ENCODE results near the gene CLMN.

CLMN gene

GRCh38 chr14:95236221-95236620, 83.5 kb downstream of the CLMN start:
- Histone ChIP-seq H3K4me1 (ENCODE audit: insufficient read depth, low read length) (peaks cover 4% of the 10 kb centered on the region), H3K36me3 (ENCODE audit: insufficient read depth, low read length) (no peaks in the 10 kb centered on the region), H2AFZ (ENCODE audit: low read depth, low read length) (no peak overlapping the region), H3K4me3 (ENCODE audit: low read length) (no peak overlapping the region), H3K9me3 (ENCODE audit: low read length) (no peaks in the 10 kb centered on the region), H3K27me3 (ENCODE audit: insufficient read depth, low read length) (no peaks in the 10 kb centered on the region)

GRCh38 chr14:95235767-95236166, 83.9 kb downstream of the CLMN start:
- Histone ChIP-seq H2AFZ (ENCODE audit: low read depth, low read length) (no peak overlapping the region), H3K27me3 (ENCODE audit: insufficient read depth, low read length) (no peaks in the 10 kb centered on the region), H3K4me1 (ENCODE audit: insufficient read depth, low read length) (peaks cover 4% of the 10 kb centered on the region), H3K36me3 (ENCODE audit: insufficient read depth, low read length) (no peaks in the 10 kb centered on the region), H3K4me3 (ENCODE audit: low read length) (no peak overlapping the region), H3K9me3 (ENCODE audit: low read length) (no peaks in the 10 kb centered on the region)

DNA sequence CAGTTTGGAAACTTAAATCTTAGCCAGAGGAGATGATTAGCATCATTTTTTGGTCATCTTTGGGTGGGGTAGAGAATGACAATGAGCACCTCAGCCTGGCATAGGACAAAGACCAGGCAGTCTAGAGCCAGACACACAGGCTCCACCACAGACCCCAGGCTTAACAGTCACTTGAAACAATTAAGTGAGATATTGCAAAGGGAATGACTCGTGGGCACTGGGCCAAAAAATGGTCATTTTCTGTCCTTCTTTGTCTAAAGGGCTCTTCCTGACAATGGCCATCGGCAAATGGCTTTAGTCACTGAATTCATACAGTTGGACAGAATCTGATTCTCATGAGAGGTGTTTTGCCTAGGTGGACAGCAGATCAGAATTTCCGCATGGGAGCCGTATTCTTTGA, 84.4 kb downstream of the CLMN start:
- Histone ChIP-seq H3K9me3 (ENCODE audit: low read length) (no peaks in the 10 kb centered on the region), H3K4me1 (ENCODE audit: insufficient read depth, low read length) (peaks cover 4% of the 10 kb centered on the region), H3K4me3 (ENCODE audit: low read length) (no peak overlapping the region), H2AFZ (ENCODE audit: low read depth, low read length) (no peak overlapping the region), H3K36me3 (ENCODE audit: insufficient read depth, low read length) (no peaks in the 10 kb centered on the region), H3K27me3 (ENCODE audit: insufficient read depth, low read length) (no peaks in the 10 kb centered on the region)

GRCh38 chr14:95234426-95234825, 85.3 kb downstream of the CLMN start:
- no peak overlapping the region for H2AFZ ChIP-seq (ENCODE audit: low read depth, low read length)
- no peak overlapping the region for H3K4me3 ChIP-seq (ENCODE audit: low read length)
- H3K36me3 ChIP-seq (ENCODE audit: insufficient read depth, low read length), result no peaks in the 10 kb centered on the region
- H3K27me3 ChIP-seq (ENCODE audit: insufficient read depth, low read length), result no peaks in the 10 kb centered on the region
- no peaks in the 10 kb centered on the region for H3K9me3 ChIP-seq (ENCODE audit: low read length)
- peaks cover 4% of the 10 kb centered on the region for H3K4me1 ChIP-seq (ENCODE audit: insufficient read depth, low read length)

DNA sequence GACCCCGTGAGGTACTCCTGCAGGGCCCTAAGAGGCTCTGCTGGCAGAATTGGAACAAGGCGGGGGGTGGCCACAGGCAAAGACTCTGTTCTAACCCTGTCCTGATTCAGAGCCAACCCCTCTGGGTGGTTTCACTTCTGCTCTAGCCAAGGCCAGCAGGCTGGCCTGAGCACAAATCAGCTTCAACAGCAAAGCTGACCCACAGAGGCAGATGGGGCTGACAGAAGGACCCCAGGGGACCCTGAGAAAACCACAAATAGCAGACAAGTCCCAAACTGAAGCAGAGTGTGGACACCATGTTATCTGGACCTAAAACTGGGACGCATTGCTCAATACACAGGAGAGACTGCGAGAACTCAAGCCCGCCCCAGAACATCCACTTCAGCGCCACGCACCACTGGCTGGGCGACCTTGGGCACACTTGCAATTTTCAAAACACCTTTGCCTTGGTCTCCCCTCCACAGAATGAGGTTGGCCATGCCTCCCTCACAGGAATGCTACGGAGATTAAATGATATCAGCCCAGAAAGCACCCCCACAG, 85.9 kb downstream of the CLMN start:
- H2AFZ ChIP-seq (ENCODE audit: low read depth, low read length), result no peak overlapping the region
- peaks cover 4% of the 10 kb centered on the region for H3K4me1 ChIP-seq (ENCODE audit: insufficient read depth, low read length)
- no peaks in the 10 kb centered on the region for H3K9me3 ChIP-seq (ENCODE audit: low read length)
- no peak overlapping the region for H3K4me3 ChIP-seq (ENCODE audit: low read length)
- H3K27me3 ChIP-seq (ENCODE audit: insufficient read depth, low read length), result no peaks in the 10 kb centered on the region
- H3K36me3 ChIP-seq (ENCODE audit: insufficient read depth, low read length), result no peaks in the 10 kb centered on the region

- Histone ChIP-seq H3K36me3 (ENCODE audit: insufficient read depth, low read length) (no peaks in the 10 kb centered on the region), H3K4me1 (ENCODE audit: insufficient read depth, low read length) (peaks cover 4% of the 10 kb centered on the region)
Observed at GRCh38 chr14:95232894-95233584, 86.7 kb downstream of the CLMN start.

DNA sequence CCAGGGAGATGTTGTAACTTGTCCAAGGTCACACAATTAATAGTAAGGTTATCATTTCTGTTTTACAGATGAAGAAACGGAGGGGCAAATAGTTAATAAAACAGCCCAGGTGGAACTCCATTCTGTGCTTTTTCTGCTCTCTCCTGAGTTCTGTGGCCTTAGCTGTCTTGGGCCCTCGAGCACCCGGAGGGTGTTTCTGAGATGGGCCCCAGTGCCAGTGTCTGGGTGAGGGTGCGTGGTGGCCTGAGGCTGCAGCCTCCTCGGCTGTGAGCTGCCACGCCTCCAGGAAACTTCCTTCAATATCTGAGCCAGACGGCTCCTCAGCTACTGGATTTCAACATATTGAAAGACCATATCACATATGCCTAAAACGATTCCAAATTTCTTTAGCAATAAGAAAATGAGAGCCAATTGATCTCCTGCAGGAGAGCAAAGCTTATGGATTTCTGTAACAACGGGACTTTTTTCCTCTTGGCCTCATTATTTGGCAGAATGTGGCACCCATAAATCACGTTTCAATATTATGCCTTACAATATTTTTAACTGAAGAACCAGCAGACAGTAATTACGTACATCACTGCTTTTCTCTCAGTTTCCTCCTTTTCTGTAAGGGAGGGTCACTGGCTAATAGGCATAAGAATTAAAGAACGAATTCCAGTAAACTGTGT, 87.6 kb downstream of the CLMN start:
- Histone ChIP-seq H3K27me3 (ENCODE audit: insufficient read depth, low read length) (no peaks in the 10 kb centered on the region), H3K36me3 (ENCODE audit: insufficient read depth, low read length) (no peaks in the 10 kb centered on the region), H2AFZ (ENCODE audit: low read depth, low read length) (no peak overlapping the region), H3K4me1 (ENCODE audit: insufficient read depth, low read length) (no peaks in the 10 kb centered on the region), H3K4me3 (ENCODE audit: low read length) (no peak overlapping the region), H3K9me3 (ENCODE audit: low read length) (no peaks in the 10 kb centered on the region)

More at GRCh38 chr14:95232894-95233584, 86.7 kb downstream of the CLMN start:
- H3K9me3 ChIP-seq (ENCODE audit: low read length), result no peaks in the 10 kb centered on the region
- H3K27me3 ChIP-seq (ENCODE audit: insufficient read depth, low read length), result no peaks in the 10 kb centered on the region
- no peak overlapping the region for H3K4me3 ChIP-seq (ENCODE audit: low read length)
- H2AFZ ChIP-seq (ENCODE audit: low read depth, low read length), result no peak overlapping the region

- Histone ChIP-seq H2AFZ (ENCODE audit: low read depth, low read length) (no peak overlapping the region), H3K4me1 (ENCODE audit: insufficient read depth, low read length) (no peaks in the 10 kb centered on the region), H3K9me3 (ENCODE audit: low read length) (no peaks in the 10 kb centered on the region), H3K27me3 (ENCODE audit: insufficient read depth, low read length) (no peaks in the 10 kb centered on the region), H3K36me3 (ENCODE audit: insufficient read depth, low read length) (no peaks in the 10 kb centered on the region), H3K4me3 (ENCODE audit: low read length) (no peak overlapping the region)
Observed at GRCh38 chr14:95229749-95230148, 90.0 kb downstream of the CLMN start.

GRCh38 chr14:95228240-95228639, 91.5 kb downstream of the CLMN start:
- H3K4me1 ChIP-seq (ENCODE audit: insufficient read depth, low read length), result no peaks in the 10 kb centered on the region
- H3K9me3 ChIP-seq (ENCODE audit: low read length), result no peaks in the 10 kb centered on the region
- no peak overlapping the region for H2AFZ ChIP-seq (ENCODE audit: low read depth, low read length)

GRCh38 chr14:95227279-95227860, 92.3 kb downstream of the CLMN start:
- Histone ChIP-seq H3K4me3 (ENCODE audit: low read length) (no peak overlapping the region), H2AFZ (ENCODE audit: low read depth, low read length) (no peak overlapping the region), H3K9me3 (ENCODE audit: low read length) (no peaks in the 10 kb centered on the region), H3K36me3 (ENCODE audit: insufficient read depth, low read length) (no peaks in the 10 kb centered on the region), H3K4me1 (ENCODE audit: insufficient read depth, low read length) (no peaks in the 10 kb centered on the region), H3K27me3 (ENCODE audit: insufficient read depth, low read length) (no peaks in the 10 kb centered on the region)

More at GRCh38 chr14:95228240-95228639, 91.5 kb downstream of the CLMN start:
- H3K4me3 ChIP-seq (ENCODE audit: low read length), result no peak overlapping the region
- no peaks in the 10 kb centered on the region for H3K27me3 ChIP-seq (ENCODE audit: insufficient read depth, low read length)
- no peaks in the 10 kb centered on the region for H3K36me3 ChIP-seq (ENCODE audit: insufficient read depth, low read length)

- no peaks in the 10 kb centered on the region for H3K36me3 ChIP-seq (ENCODE audit: insufficient read depth, low read length)
Observed at GRCh38 chr14:95226801-95227200, 92.9 kb downstream of the CLMN start.

GRCh38 chr14:95225251-95225887, 94.3 kb downstream of the CLMN start:
- Histone ChIP-seq H3K9me3 (ENCODE audit: low read length) (no peaks in the 10 kb centered on the region), H3K36me3 (ENCODE audit: insufficient read depth, low read length) (no peaks in the 10 kb centered on the region), H3K4me1 (ENCODE audit: insufficient read depth, low read length) (no peaks in the 10 kb centered on the region), H3K4me3 (ENCODE audit: low read length) (no peak overlapping the region), H3K27me3 (ENCODE audit: insufficient read depth, low read length) (no peaks in the 10 kb centered on the region), H2AFZ (ENCODE audit: low read depth, low read length) (no peak overlapping the region)

More at GRCh38 chr14:95226801-95227200, 92.9 kb downstream of the CLMN start:
- Histone ChIP-seq H3K27me3 (ENCODE audit: insufficient read depth, low read length) (no peaks in the 10 kb centered on the region), H3K9me3 (ENCODE audit: low read length) (no peaks in the 10 kb centered on the region), H3K4me3 (ENCODE audit: low read length) (no peak overlapping the region), H2AFZ (ENCODE audit: low read depth, low read length) (no peak overlapping the region), H3K4me1 (ENCODE audit: insufficient read depth, low read length) (no peaks in the 10 kb centered on the region)

GRCh38 chr14:95222870-95223398, 96.8 kb downstream of the CLMN start:
- Histone ChIP-seq H3K9me3 (ENCODE audit: low read length) (no peaks in the 10 kb centered on the region), H3K36me3 (ENCODE audit: insufficient read depth, low read length) (no peaks in the 10 kb centered on the region), H2AFZ (ENCODE audit: low read depth, low read length) (no peak overlapping the region), H3K4me1 (ENCODE audit: insufficient read depth, low read length) (no peaks in the 10 kb centered on the region), H3K4me3 (ENCODE audit: low read length) (no peak overlapping the region), H3K27me3 (ENCODE audit: insufficient read depth, low read length) (no peaks in the 10 kb centered on the region)
